Loucy (cell line): ENCODE measurements around the gene ZNF559.
"Not testable (repeated sequence)": the region's sequence is repeated elsewhere in the genome, so short reads cannot be mapped to it uniquely, and the experiment has no call there.

Experiments used
- H2AFZ ChIP-seq: fragments of 200-600 bp; sonication (generic); 2 replicates; pipeline ENCODE4 v1.6.0; 2016; ENCODE audit warnings: antibody characterized with exemption, mild to moderate bottlenecking, low read length, moderate library complexity
- H3F3A ChIP-seq: fragments of 200-600 bp; 2 replicates; pipeline ENCODE4 v1.6.0; 2016; ENCODE audit warnings: antibody characterized with exemption, low read depth, mild to moderate bottlenecking
- H3K27me3 ChIP-seq: fragments of 200-600 bp; sonication (generic); 2 replicates; pipeline ENCODE4 v1.6.1; 2014; ENCODE audit warnings: low read length, mild to moderate bottlenecking; ENCODE audit not compliant: insufficient read depth, poor library complexity, severe bottlenecking
- H3K36me3 ChIP-seq: fragments of 200-600 bp; sonication (generic); 2 replicates; pipeline ENCODE4 v1.6.1; 2016; ENCODE audit warnings: low read length; ENCODE audit not compliant: insufficient read depth
- H3K4me1 ChIP-seq: fragments of 200-600 bp; sonication (generic); 2 replicates; pipeline ENCODE4 v1.5.1; 2014; ENCODE audit warnings: low read length, mild to moderate bottlenecking; ENCODE audit not compliant: insufficient read depth, poor library complexity, severe bottlenecking
- H3K4me2 ChIP-seq: fragments of 200-600 bp; sonication (generic); 2 replicates; pipeline ENCODE4 v1.6.0; 2014; ENCODE audit warnings: antibody characterized with exemption, low read length, low read depth, mild to moderate bottlenecking; ENCODE audit not compliant: poor library complexity, severe bottlenecking
- H3K4me3 ChIP-seq: fragments of 200-600 bp; sonication (generic); 2 replicates; pipeline ENCODE4 v1.5.1; 2014; ENCODE audit warnings: low read length, mild to moderate bottlenecking, mixed read lengths; ENCODE audit not compliant: poor library complexity, severe bottlenecking
- H3K79me2 ChIP-seq: fragments of 200-600 bp; sonication (generic); 2 replicates; pipeline ENCODE4 v1.6.1; 2014; ENCODE audit warnings: low read length; ENCODE audit not compliant: insufficient read depth
- H3K9ac ChIP-seq: fragments of 200-600 bp; sonication (generic); 2 replicates; pipeline ENCODE4 v1.6.0; 2014; ENCODE audit warnings: mild to moderate bottlenecking, low read depth, low read length, moderate library complexity; ENCODE audit not compliant: poor library complexity, severe bottlenecking
- H3K9me2 ChIP-seq: fragments of 200-600 bp; sonication (generic); replicated peaks from 2 replicates; pipeline ENCODE4 v1.6.1; 2016; ENCODE audit warnings: low read depth, low read length, mixed read lengths
- H3K9me3 ChIP-seq: fragments of 200-600 bp; sonication (generic); 2 replicates; pipeline ENCODE4 v1.6.1; 2014; ENCODE audit warnings: mild to moderate bottlenecking, antibody characterized with exemption, low read length, low read depth; ENCODE audit not compliant: insufficient read depth
- H4K20me1 ChIP-seq: fragments of 200-600 bp; sonication (generic); 2 replicates; pipeline ENCODE4 v1.6.0; 2014; ENCODE audit warnings: antibody characterized with exemption, low read length, mild to moderate bottlenecking; ENCODE audit not compliant: insufficient read depth, poor library complexity, severe bottlenecking
- EZH2phosphoT487 ChIP-seq: fragments of 200-600 bp; IDR thresholded peaks from 2 replicates; pipeline ENCODE4 v1.6.1; 2018; ENCODE audit warnings: antibody characterized with exemption, mild to moderate bottlenecking, moderate library complexity, borderline replicate concordance
- TF ChIP-seq, protein P1 (sequence below): fragments of 200-600 bp; sonication (generic); conservative IDR thresholded peaks from 2 replicates; pipeline ENCODE4 v1.5.1; 2014; ENCODE audit warnings: mild to moderate bottlenecking, antibody characterized with exemption, low read length

ZNF559 gene

DNA sequence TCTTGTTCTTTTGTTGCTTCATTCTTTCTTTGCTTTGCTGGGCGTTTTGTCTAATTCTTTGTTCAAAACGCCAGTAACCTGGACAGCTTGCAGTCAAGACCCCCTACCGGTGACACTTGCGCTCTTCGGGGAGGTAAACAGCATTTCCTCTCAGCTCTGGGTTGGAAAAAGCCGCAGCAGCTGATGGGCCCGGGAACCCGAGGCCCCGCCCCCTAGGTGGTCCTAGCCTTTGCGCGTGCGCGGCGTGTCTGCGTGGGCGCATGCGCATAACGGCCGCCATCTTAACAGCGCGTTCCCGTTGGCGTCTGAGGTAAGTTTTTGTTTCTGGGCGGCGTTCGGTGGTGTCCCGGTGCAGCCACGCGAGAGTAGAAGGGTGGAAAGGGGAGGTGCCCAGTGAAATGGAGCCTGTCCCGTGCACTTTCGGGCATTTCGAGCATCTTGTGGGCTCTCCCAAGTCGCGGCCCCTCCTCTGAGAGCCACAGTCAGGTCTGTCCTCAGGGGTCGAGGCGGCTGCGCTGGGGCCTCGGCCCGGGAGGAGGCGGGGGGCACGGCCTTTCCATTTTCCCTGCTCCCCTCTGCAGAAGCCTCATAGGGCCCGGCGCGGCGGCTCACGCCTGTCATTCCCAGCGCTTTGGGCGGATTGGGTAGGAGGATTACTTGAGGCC lies at the start of gene ZNF559:
Gene ZNF559, plus strand, starts transcription at position 261 of the 665 bp plus-strand sequence. CDS start 14,371 bp downstream, outside the sequence.
- Histone ChIP-seq H2AFZ (peak within 1 kb of the TSS; percentile 93), H3K4me1 (peaks cover 30% of the 10 kb centered on the region), H3K4me2 (peak within 1 kb of the TSS; percentile 81), H3K9me2 (no peaks in the 10 kb centered on the region), H4K20me1 (no peaks in the 10 kb centered on the region), H3K27me3 (no peaks in the 10 kb centered on the region), H3K9me3 (no peaks in the 10 kb centered on the region), H3F3A (peaks cover 3% of the 10 kb centered on the region; the same call in 1 of the 2 replicates), H3K79me2 (peaks cover 34% of the 10 kb centered on the region), H3K9ac (peak within 1 kb of the TSS; percentile 90), H3K36me3 (no peaks in the 10 kb centered on the region), H3K4me3 (peak within 1 kb of the TSS; percentile 87)
- TF ChIP-seq, protein P1, sequence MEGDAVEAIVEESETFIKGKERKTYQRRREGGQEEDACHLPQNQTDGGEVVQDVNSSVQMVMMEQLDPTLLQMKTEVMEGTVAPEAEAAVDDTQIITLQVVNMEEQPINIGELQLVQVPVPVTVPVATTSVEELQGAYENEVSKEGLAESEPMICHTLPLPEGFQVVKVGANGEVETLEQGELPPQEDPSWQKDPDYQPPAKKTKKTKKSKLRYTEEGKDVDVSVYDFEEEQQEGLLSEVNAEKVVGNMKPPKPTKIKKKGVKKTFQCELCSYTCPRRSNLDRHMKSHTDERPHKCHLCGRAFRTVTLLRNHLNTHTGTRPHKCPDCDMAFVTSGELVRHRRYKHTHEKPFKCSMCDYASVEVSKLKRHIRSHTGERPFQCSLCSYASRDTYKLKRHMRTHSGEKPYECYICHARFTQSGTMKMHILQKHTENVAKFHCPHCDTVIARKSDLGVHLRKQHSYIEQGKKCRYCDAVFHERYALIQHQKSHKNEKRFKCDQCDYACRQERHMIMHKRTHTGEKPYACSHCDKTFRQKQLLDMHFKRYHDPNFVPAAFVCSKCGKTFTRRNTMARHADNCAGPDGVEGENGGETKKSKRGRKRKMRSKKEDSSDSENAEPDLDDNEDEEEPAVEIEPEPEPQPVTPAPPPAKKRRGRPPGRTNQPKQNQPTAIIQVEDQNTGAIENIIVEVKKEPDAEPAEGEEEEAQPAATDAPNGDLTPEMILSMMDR, result peak; percentile 63
- no peak for TF ChIP-seq EZH2phosphoT487

DNA sequence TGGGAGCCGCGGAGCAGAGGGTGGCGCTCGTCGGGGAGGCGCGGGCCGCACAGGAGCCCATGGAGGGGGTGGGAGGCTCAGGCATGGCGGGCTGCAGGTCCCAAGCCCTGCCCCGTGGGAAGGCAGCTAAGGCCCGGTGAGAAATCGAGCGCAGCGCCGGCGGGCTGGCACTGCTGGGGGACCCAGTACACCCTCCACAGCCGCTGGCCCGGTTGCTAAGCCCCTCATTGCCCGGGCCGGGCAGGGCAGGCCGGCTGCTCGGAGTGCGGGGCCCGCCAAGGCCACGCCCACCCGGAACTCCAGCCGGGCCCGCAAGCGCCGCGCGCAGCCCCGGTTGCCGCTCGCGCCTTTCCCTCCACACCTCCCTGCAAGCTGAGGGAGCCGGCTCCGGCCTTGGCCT lies 40.5 kb upstream of the ZNF559 start:
- H3K36me3 ChIP-seq, H2AFZ ChIP-seq, H3K9ac ChIP-seq, H4K20me1 ChIP-seq, H3K79me2 ChIP-seq, H3K4me1 ChIP-seq, H3F3A ChIP-seq, H3K9me2 ChIP-seq, H3K4me2 ChIP-seq, H3K9me3 ChIP-seq, H3K27me3 ChIP-seq, H3K4me3 ChIP-seq: not testable (repeated sequence)

DNA sequence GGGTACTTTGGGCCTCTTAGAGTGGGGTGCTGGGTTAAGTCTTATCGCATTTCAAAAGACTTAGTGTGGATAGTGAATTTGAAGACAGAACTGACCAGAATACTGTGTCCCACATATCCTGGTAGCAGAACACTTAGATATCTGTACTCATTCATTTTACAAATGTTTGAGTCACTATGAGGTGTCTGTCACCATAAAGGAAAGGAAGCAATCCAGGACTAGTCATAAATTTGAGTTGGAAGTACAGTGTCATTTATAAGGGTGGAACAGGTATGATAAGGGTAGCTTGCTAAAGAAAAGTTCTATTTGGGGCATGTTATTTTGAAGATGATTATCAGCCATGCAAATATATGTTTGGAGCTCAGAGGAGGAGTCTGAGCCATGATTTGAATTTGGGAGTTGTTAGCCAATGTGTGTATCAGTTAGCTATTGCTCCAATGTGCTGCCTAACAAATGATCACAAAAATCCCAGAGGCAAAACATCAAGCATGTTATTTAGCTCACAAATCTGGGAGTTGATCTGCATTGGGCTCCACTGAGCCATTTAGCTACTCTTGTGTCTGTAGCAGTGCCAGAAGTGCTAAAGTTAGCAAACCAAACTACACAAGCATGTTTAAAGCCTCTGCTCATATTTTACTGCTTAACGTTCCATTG lies 34.6 kb upstream of the ZNF559 start:
- H3K4me3 ChIP-seq, result no peak overlapping the region
- no peaks in the 10 kb centered on the region for H3K4me1 ChIP-seq
- no peaks in the 10 kb centered on the region for H3K79me2 ChIP-seq
- no peak overlapping the region for H3K9ac ChIP-seq
- no peaks in the 10 kb centered on the region for H3K36me3 ChIP-seq
- no peak overlapping the region for H2AFZ ChIP-seq
- H3K27me3 ChIP-seq, result no peaks in the 10 kb centered on the region
- no peaks in the 10 kb centered on the region for H4K20me1 ChIP-seq
- 0 out of 2 replicates have a peak, but pooled peaks cover 4% of the 10 kb centered on the region for H3K9me3 ChIP-seq
- no peaks in the 10 kb centered on the region for H3F3A ChIP-seq
- TF ChIP-seq, protein P1, result no peak
- no peak for TF ChIP-seq EZH2phosphoT487
- no peak overlapping the region for H3K4me2 ChIP-seq
- no peaks in the 10 kb centered on the region for H3K9me2 ChIP-seq
